Breast epithelium (tissue), 3 donors: Measurements from ENCODE around the gene GAB2.

Experiments
- CTCF ChIP-seq, 3 donors: fragments of 450-650 bp; IDR thresholded peaks; one replicate each; pipeline ENCODE4 v1.5.1; 2016 to 2017; ENCODE audit warnings: antibody characterized with exemption in 3 of 3, mild to moderate bottlenecking in 3 of 3, moderate library complexity in 3 of 3
- POLR2AphosphoS5 ChIP-seq, 3 donors: sonication (generic); formaldehyde crosslinking; IDR thresholded peaks; one replicate each; pipeline ENCODE4 v1.6.1; 2017; ENCODE audit warnings: antibody characterized with exemption in 3 of 3

- TF ChIP-seq CTCF (IDR thresholded peaks at IDR 0.05) (no peak), POLR2AphosphoS5 (IDR thresholded peaks at IDR 0.05) (no peak)
Measured at GRCh38 chr11:78196661-78197091, 220.9 kb downstream of the GAB2 start.
